Measurements from ENCODE around the gene SH2B3. TPM values are rescaled to one million over a fixed set of nuclear protein-coding genes. Genes with fewer than 3 reads are reported as not detected.

Gene SH2B3
- total and polyA plus RNA-seq, 9 of the 15 experiments (the other 6 are each of a cell fraction or from before 2014, with no cell fraction given) = 10.8 to 75.3 (median 37.4) TPM

GRCh38 chr12:111368291-111368787 is 37.4 kb upstream of the SH2B3 start:
- intact Hi-C loops (cut with micrococcal nuclease) (no loop called here), in situ Hi-C loops (cut with MboI) (no loop called here)
- peaks cover 8% of the 10 kb centered on the region; the same call in 2 of the 3 replicates for H3K79me2 ChIP-seq (ENCODE audit: control insufficient read depth, insufficient read depth, low read length)
- H3K9ac ChIP-seq (ENCODE audit: insufficient read depth in 1 of 2, low read depth in 2 of 2, low read length in 2 of 2) = peak overlapping the region; percentile 67 to 93
- TSS peak; percentile 52 for BruUV-seq (replicated peaks)
- peak overlapping the region; percentile 51 for H3K27ac ChIP-seq (ENCODE audit: extremely low read depth, low read depth, low read length)
- H3K4me3 ChIP-seq = peak overlapping the region; percentile 64
- peaks cover 14 to 24% of the 10 kb centered on the region in 2 experiments for H3K4me1 ChIP-seq (replicated peaks in 1 of 2; ENCODE audit: control insufficient read depth in 2 of 2, insufficient read depth in 2 of 2, low read length in 2 of 2)
- peak in 2 of 4 experiments; percentile 43 to 45 for DNase-seq (ENCODE audit: extremely low read depth in 1 of 4, low spot score in 3 of 4)
- FAIRE-seq = no peak
- no peaks in the 10 kb centered on the region for H3K9me3 ChIP-seq (replicated peaks; ENCODE audit: control insufficient read depth, insufficient read depth, low read depth, low read length)
- no peaks in the 10 kb centered on the region; a peak in 1 of 5 replicates for H3K27me3 ChIP-seq (ENCODE audit: control insufficient read depth in 2 of 2, insufficient read depth in 2 of 2, low read length in 2 of 2)
- ChIA-PET CTCF (ENCODE audit: low intra/inter-chr PET ratio) (no interaction called here), POLR2A (interaction anchor here (0.5 to 1.8 kb wide), 5 partner anchors 8 to 83 kb away, joined by 3 to 9 read pairs (median 3); no protein-coding TSS in a partner anchor)
- peak overlapping the region; percentile 88 for H3K4me2 ChIP-seq (ENCODE audit: insufficient read depth, low read length)
- ATAC-seq = peak; percentile 32
- peaks cover 22% of the 10 kb centered on the region; the same call in 1 of the 3 replicates for H3K36me3 ChIP-seq (ENCODE audit: control insufficient read depth, insufficient read depth, low read length)
- WGBS (ENCODE audit: insufficient coverage, low coverage, missing lambda C conversion rate) = 5% methylated on average over 18 of the region's 18 CpGs
- no peaks in the 10 kb centered on the region for H4K20me1 ChIP-seq (replicated peaks; ENCODE audit: control insufficient read depth, insufficient read depth, low read length)
- peak overlapping the region; percentile 96 for H2AFZ ChIP-seq (ENCODE audit: low read depth, low read length)
- no peaks in the 10 kb centered on the region for H3K9me1 ChIP-seq (ENCODE audit: control insufficient read depth, insufficient read depth, low read length)
- no peak for TF ChIP-seq SMARCA5 (IDR thresholded peaks at IDR 0.05)
- TF ChIP-seq, protein P1, sequence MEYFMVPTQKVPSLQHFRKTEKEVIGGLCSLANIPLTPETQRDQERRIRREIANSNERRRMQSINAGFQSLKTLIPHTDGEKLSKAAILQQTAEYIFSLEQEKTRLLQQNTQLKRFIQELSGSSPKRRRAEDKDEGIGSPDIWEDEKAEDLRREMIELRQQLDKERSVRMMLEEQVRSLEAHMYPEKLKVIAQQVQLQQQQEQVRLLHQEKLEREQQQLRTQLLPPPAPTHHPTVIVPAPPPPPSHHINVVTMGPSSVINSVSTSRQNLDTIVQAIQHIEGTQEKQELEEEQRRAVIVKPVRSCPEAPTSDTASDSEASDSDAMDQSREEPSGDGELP (CRISPR knock-in tag; IDR thresholded peaks at IDR 0.05; ENCODE audit: borderline replicate concordance) = 0 out of 2 replicates have a peak, but pooled peaks have one; percentile 9
- TF ChIP-seq CBX2 (IDR thresholded peaks at IDR 0.05; ENCODE audit: insufficient read depth, low read length, poor library complexity, severe bottlenecking) = no peak
- TF ChIP-seq POLR2B (IDR thresholded peaks at IDR 0.05; ENCODE audit: low read depth, partially characterized antibody) = no peak
- TF ChIP-seq ZFP91 (CRISPR knock-in tag; IDR thresholded peaks at IDR 0.05) = 0 out of 2 replicates have a peak, but pooled peaks have one; percentile 46
- no peak for TF ChIP-seq ARNT (IDR thresholded peaks at IDR 0.05)
- no peak for TF ChIP-seq HBP1 (CRISPR knock-in tag; IDR thresholded peaks at IDR 0.05)
- TF ChIP-seq ZNF311 (CRISPR knock-in tag; IDR thresholded peaks at IDR 0.05) = no peak
- peak; percentile 12; the same call in 1 of the 2 replicates for TF ChIP-seq ZBTB7A (IDR thresholded peaks at IDR 0.05; ENCODE audit: borderline replicate concordance, control insufficient read depth, low read depth, low read length)
- TF ChIP-seq, protein P2, sequence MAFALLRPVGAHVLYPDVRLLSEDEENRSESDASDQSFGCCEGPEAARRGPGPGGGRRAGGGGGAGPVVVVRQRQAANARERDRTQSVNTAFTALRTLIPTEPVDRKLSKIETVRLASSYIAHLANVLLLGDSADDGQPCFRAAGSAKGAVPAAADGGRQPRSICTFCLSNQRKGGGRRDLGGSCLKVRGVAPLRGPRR (CRISPR knock-in tag; IDR thresholded peaks at IDR 0.05) = no peak
- TF ChIP-seq RBM15 (IDR thresholded peaks at IDR 0.05; ENCODE audit: insufficient read depth, low read length) = no peak
- no peak for TF ChIP-seq TOE1 (IDR thresholded peaks at IDR 0.05; ENCODE audit: borderline replicate concordance)
- TF ChIP-seq TOE1 (CRISPR knock-in tag; IDR thresholded peaks at IDR 0.05; ENCODE audit: borderline replicate concordance, low read depth) = 0 out of 2 replicates have a peak, but pooled peaks have one; percentile 61
- TF ChIP-seq GTF2E2 (tag; IDR thresholded peaks at IDR 0.05) = 0 out of 2 replicates have a peak, but pooled peaks have one; percentile 9
- no peak for TF ChIP-seq OTX1 (CRISPR knock-in tag; IDR thresholded peaks at IDR 0.05)
